Measurements from ENCODE around the gene FYN. TPM values are rescaled to one million over a fixed set of nuclear protein-coding genes. Genes with fewer than 3 reads are reported as not detected.

Gene FYN
- total and polyA plus RNA-seq, 2 of the 4 experiments (the other 2 are of a cell fraction) = 30.8 to 36.4 TPM

GRCh38 chr6:111817451-111818120 lies 55.7 kb downstream of the FYN start:
- DNase-seq (no peak), ATAC-seq (ENCODE audit: low read depth) (no peak)
- H2BK120ac ChIP-seq (ENCODE audit: low read depth, low read length) = no peak overlapping the region
- H3K4me2 ChIP-seq (ENCODE audit: low read depth, low read length) = no peak overlapping the region
- H2AK5ac ChIP-seq (ENCODE audit: low read depth, low read length) = no peak overlapping the region; the same call in 1 of the 2 replicates
- ChIA-PET POLR2A (ENCODE audit: unreplicated experiment) (no interaction called here), CTCF (no interaction called here)
- no peak overlapping the region for H4K91ac ChIP-seq (ENCODE audit: insufficient read depth, low read depth, low read length)
- H2AFZ ChIP-seq (replicated peaks; ENCODE audit: low read length, poor library complexity) = no peak overlapping the region
- no peak overlapping the region for H3K23ac ChIP-seq (ENCODE audit: low read depth, low read length)
- H3K14ac ChIP-seq (replicated peaks; ENCODE audit: low read depth, low read length) = no peak overlapping the region
- no peak overlapping the region for H3K4me3 ChIP-seq (ENCODE audit: insufficient read depth, low read depth, low read length)
- H3K27me3 ChIP-seq (ENCODE audit: control insufficient read depth, insufficient read depth, low read length) = no peaks in the 10 kb centered on the region
- no peak overlapping the region for H3K27ac ChIP-seq (ENCODE audit: insufficient read depth, low read length)
- no peaks in the 10 kb centered on the region for H3K9me3 ChIP-seq (ENCODE audit: control insufficient read depth, insufficient read depth, low read length)
- H4K8ac ChIP-seq (ENCODE audit: low read depth in 2 of 2, low read length in 2 of 2) = no peak overlapping the region
- TF ChIP-seq FOS (IDR thresholded peaks at IDR 0.05; ENCODE audit: low read depth, low read length) = no peak
- TF ChIP-seq NFE2L2 (IDR thresholded peaks at IDR 0.05; ENCODE audit: low read depth, low read length) = no peak
- no peak for TF ChIP-seq CHD1 (IDR thresholded peaks at IDR 0.05; ENCODE audit: low read depth, low read length)
- TF ChIP-seq RAD21 (IDR thresholded peaks at IDR 0.05; ENCODE audit: low read length) = no peak
- TF ChIP-seq CEBPB (IDR thresholded peaks at IDR 0.05; ENCODE audit: low read depth, low read length) = no peak
- TF ChIP-seq RCOR1 (IDR thresholded peaks at IDR 0.05; ENCODE audit: insufficient replicate concordance, low read length) = no peak
- TF ChIP-seq BHLHE40 (IDR thresholded peaks at IDR 0.05; ENCODE audit: low read depth, low read length) = no peak
- 0 out of 2 replicates have a peak, but pooled peaks cover 1% of the 10 kb centered on the region for H3K36me3 ChIP-seq (ENCODE audit: control insufficient read depth, insufficient read depth, low read length)
- no peak overlapping the region for H4K5ac ChIP-seq (ENCODE audit: low read depth, low read length)
- no peak overlapping the region for H3K9ac ChIP-seq (ENCODE audit: low read depth, low read length)
- H2BK5ac ChIP-seq (ENCODE audit: low read depth, low read length, poor library complexity, severe bottlenecking) = no peak overlapping the region
- in situ Hi-C loops (cut with MboI; ENCODE audit: low sequenced_read_pairs) = no loop called here
- no peak overlapping the region for H3K56ac ChIP-seq (ENCODE audit: extremely low read depth, insufficient read depth, low read length)
- no TSS peak for BruUV-seq (replicated peaks)
- peak overlapping the region; percentile 7; the same call in 1 of the 2 replicates for H3K18ac ChIP-seq (ENCODE audit: low read depth, low read length)
- H2AK9ac ChIP-seq (replicated peaks; ENCODE audit: low read depth, low read length, poor library complexity) = no peak overlapping the region
- peaks cover 17% of the 10 kb centered on the region for H3K4me1 ChIP-seq (ENCODE audit: control insufficient read depth, insufficient read depth, low read length)
- dilution Hi-C loops (cut with HindIII; ENCODE audit: low sequenced_read_pairs, unreplicated experiment) = no loop called here
- H3K4ac ChIP-seq (ENCODE audit: low read depth, low read length) = no peak overlapping the region
- H3K9me1 ChIP-seq (ENCODE audit: insufficient read depth, low read length) = peaks cover 9% of the 10 kb centered on the region
- 92% methylated on average over 4 of the region's 6 CpGs; no CpG with 5 or more reads in 1 of the 2 experiments for WGBS, 2 experiments (ENCODE audit: extremely low coverage in 2 of 2, insufficient read length in 1 of 2)
- H2BK20ac ChIP-seq (ENCODE audit: low read depth, low read length) = no peak overlapping the region
- peaks cover 14 to 25% of the 10 kb centered on the region in 2 experiments for H3K79me1 ChIP-seq (ENCODE audit: low read depth in 1 of 2, low read length in 2 of 2)
- intact Hi-C loops (cut with micrococcal nuclease) = no loop called here
- peaks cover 16% of the 10 kb centered on the region for H4K20me1 ChIP-seq (ENCODE audit: insufficient read depth, low read length)
- H2BK15ac ChIP-seq (ENCODE audit: low read depth, low read length) = no peak overlapping the region

Measured in IMR-90 (cell line).